Body of pancreas (tissue), 4 donors: ENCODE data around the gene CPNE2.

Source experiments
- POLR2A ChIP-seq, 3 donors: fragments of 450-650 bp; IDR thresholded peaks; one replicate each; pipeline ENCODE4 v1.6.1; 2016; ENCODE audit warnings: antibody characterized with exemption in 3 of 3, mild to moderate bottlenecking in 2 of 3
- TF ChIP-seq, protein P1 (sequence below), 7 experiments: fragments of 450-650 bp in 4 of 7; fragments of 200-600 bp in 3 of 7; sonication (generic) in 3 of 7; IDR thresholded peaks; one replicate each; pipeline ENCODE4 v1.5.1; 2016 to 2019; ENCODE audit warnings: antibody characterized with exemption in 7 of 7

DNA sequence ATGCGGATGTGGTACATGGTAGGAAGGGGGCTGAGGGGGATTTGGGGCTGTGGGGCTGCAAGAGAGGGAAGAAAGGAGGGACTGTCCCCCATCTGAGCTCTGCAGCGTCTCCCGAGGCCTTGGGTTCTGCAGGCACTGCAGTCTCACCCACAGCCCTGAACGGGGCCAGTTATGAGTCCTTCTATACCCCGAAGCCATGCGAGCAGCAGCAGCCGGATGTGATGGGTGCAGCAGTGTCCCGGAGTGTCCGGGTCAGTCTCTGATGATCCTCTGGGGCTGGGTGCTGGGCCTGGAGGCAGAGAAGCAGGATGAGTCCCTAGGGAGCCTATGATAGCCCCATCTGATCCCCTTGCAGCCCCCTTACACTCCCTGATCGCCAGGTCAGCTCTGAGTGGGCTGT is 41.5 kb downstream of the CPNE2 start:
- TF ChIP-seq, protein P1, sequence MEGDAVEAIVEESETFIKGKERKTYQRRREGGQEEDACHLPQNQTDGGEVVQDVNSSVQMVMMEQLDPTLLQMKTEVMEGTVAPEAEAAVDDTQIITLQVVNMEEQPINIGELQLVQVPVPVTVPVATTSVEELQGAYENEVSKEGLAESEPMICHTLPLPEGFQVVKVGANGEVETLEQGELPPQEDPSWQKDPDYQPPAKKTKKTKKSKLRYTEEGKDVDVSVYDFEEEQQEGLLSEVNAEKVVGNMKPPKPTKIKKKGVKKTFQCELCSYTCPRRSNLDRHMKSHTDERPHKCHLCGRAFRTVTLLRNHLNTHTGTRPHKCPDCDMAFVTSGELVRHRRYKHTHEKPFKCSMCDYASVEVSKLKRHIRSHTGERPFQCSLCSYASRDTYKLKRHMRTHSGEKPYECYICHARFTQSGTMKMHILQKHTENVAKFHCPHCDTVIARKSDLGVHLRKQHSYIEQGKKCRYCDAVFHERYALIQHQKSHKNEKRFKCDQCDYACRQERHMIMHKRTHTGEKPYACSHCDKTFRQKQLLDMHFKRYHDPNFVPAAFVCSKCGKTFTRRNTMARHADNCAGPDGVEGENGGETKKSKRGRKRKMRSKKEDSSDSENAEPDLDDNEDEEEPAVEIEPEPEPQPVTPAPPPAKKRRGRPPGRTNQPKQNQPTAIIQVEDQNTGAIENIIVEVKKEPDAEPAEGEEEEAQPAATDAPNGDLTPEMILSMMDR (IDR thresholded peaks at IDR 0.05) = no peak
- no peak for TF ChIP-seq POLR2A (IDR thresholded peaks at IDR 0.05)
